ENCODE measurements around the gene MAP3K9. TPM values are rescaled to one million over a fixed set of nuclear protein-coding genes. Genes with fewer than 3 reads are reported as not detected.

MAP3K9 gene
- total and polyA plus RNA-seq, 2 of the 8 experiments (the other 6 are each of a cell fraction or from before 2014, with no cell fraction given): 9.8 to 24.7 TPM

GRCh38 chr14:70704960-70705359, 104.4 kb downstream of the MAP3K9 start (continued):
- no peak for TF ChIP-seq CHD7 (IDR thresholded peaks at IDR 0.05; ENCODE audit: insufficient replicate concordance, low read length)
- no peak for TF ChIP-seq JUN (IDR thresholded peaks at IDR 0.05; ENCODE audit: low read depth, low read length)
- TF ChIP-seq USF2 (IDR thresholded peaks at IDR 0.05; ENCODE audit: low read length): no peak
- no peak for TF ChIP-seq NRF1 (IDR thresholded peaks at IDR 0.05; ENCODE audit: low read depth, low read length)
- TF ChIP-seq HDAC2 (IDR thresholded peaks at IDR 0.05; ENCODE audit: borderline replicate concordance in 1 of 2, low read depth in 2 of 2, low read length in 2 of 2): no peak
- no peak for TF ChIP-seq KDM5A (IDR thresholded peaks at IDR 0.05; ENCODE audit: low read length)
- no peak for TF ChIP-seq SIX5 (IDR thresholded peaks at IDR 0.05; ENCODE audit: low read depth, low read length)
- TF ChIP-seq HDAC6 (IDR thresholded peaks at IDR 0.05; ENCODE audit: low read depth, low read length): no peak
- TF ChIP-seq SIN3A (conservative IDR thresholded peaks at IDR 0.05 in 1 of 2, IDR thresholded peaks at IDR 0.05 in 1 of 2; ENCODE audit: low read depth in 1 of 2, low read length in 2 of 2): no peak
- no peak for TF ChIP-seq POLR2AphosphoS5 (IDR thresholded peaks at IDR 0.05; ENCODE audit: low read depth, low read length)
- no peak for TF ChIP-seq CHD2 (IDR thresholded peaks at IDR 0.05; ENCODE audit: low read length)

Data from H1 (cell line).